Smooth muscle cell (in vitro differentiated cells): ENCODE results near the gene HOXA6. TPM values are rescaled to one million over a fixed set of nuclear protein-coding genes. Genes with fewer than 3 reads are reported as not detected.
A peak's percentile ranks its signal among the peaks of the same experiment; 100 is the strongest.

Source experiments
- DNase-seq: peaks from one replicate; lab custom pipeline; 2025; ENCODE audit not compliant: unreplicated experiment; lab: John Stamatoyannopoulos, UW
- H2AFZ ChIP-seq: fragments of 200-600 bp; sonication (generic); 2 replicates; pipeline ENCODE4 v1.6.0; 2016; ENCODE audit warnings: antibody characterized with exemption, low read depth, mild to moderate bottlenecking
- H3F3A ChIP-seq: fragments of 200-600 bp; sonication (generic); 2 replicates; pipeline ENCODE4 v1.6.0; 2017; ENCODE audit warnings: antibody characterized with exemption, low read depth
- H3K27ac ChIP-seq: fragments of 200-600 bp; sonication (generic); 2 replicates; pipeline ENCODE4 v1.5.1; 2016; ENCODE audit warnings: low read depth, mild to moderate bottlenecking
- H3K27me3 ChIP-seq: fragments of 200-600 bp; sonication (generic); 2 replicates; pipeline ENCODE4 v1.6.1; 2016; ENCODE audit warnings: low read depth, mild to moderate bottlenecking
- H3K36me3 ChIP-seq: fragments of 200-600 bp; sonication (generic); 2 replicates; pipeline ENCODE4 v1.5.1; 2016; ENCODE audit warnings: low read depth
- H3K4me1 ChIP-seq: fragments of 200-600 bp; sonication (generic); 2 replicates; pipeline ENCODE4 v1.5.1; 2016; ENCODE audit warnings: low read depth
- H3K4me2 ChIP-seq: fragments of 200-600 bp; sonication (generic); 2 replicates; pipeline ENCODE4 v1.6.0; 2016; ENCODE audit warnings: mild to moderate bottlenecking
- H3K4me3 ChIP-seq: fragments of 200-600 bp; sonication (generic); 2 replicates; pipeline ENCODE4 v1.5.1; 2016; ENCODE audit warnings: mild to moderate bottlenecking
- H3K79me2 ChIP-seq: fragments of 200-600 bp; sonication (generic); 2 replicates; pipeline ENCODE4 v1.6.0; 2016; ENCODE audit warnings: low read depth, mild to moderate bottlenecking
- H3K9ac ChIP-seq: fragments of 200-600 bp; sonication (generic); 2 replicates; pipeline ENCODE4 v1.6.0; 2016; ENCODE audit warnings: low read depth
- H3K9me3 ChIP-seq: fragments of 200-600 bp; sonication (generic); replicated peaks from 2 replicates; pipeline ENCODE4 v1.5.1; 2016; ENCODE audit warnings: low read depth
- H4K20me1 ChIP-seq: fragments of 200-600 bp; sonication (generic); 2 replicates; pipeline ENCODE4 v1.6.0; 2016; ENCODE audit warnings: low read depth
- CTCF ChIP-seq: fragments of 200-600 bp; sonication (generic); IDR thresholded peaks from 2 replicates; pipeline ENCODE4 v1.5.1; 2017; ENCODE audit warnings: borderline replicate concordance, mild to moderate bottlenecking, antibody characterized with exemption; ENCODE audit not compliant: insufficient read depth, poor library complexity, severe bottlenecking
- WGBS: methylation state at CpG from one replicate; pipeline ENCODE4 v1.1.7; 2016; ENCODE audit warnings: low lambda C conversion rate; 5-methylcytosine and 5-hydroxymethylcytosine counted together
- polyA plus RNA-seq: library from polyadenylated mRNA; unstranded; fragments of >200 nt; fragmentation: Nextera tagmentation; extraction: Ambion mirVana; gene quantifications from 2 replicates; pipeline ENCODE4 v1.2.1, GENCODE V29; 2016
- total RNA-seq: library from RNA; depleted of rRNA; stranded (reverse); fragments of >200 nt; gene quantifications from 2 replicates; pipeline ENCODE4 v1.2.3, GENCODE V29; 2014

Gene HOXA6
- total and polyA plus RNA-seq, 2 experiments from 2014 or later, result 0.56 to 0.58 TPM

DNA sequence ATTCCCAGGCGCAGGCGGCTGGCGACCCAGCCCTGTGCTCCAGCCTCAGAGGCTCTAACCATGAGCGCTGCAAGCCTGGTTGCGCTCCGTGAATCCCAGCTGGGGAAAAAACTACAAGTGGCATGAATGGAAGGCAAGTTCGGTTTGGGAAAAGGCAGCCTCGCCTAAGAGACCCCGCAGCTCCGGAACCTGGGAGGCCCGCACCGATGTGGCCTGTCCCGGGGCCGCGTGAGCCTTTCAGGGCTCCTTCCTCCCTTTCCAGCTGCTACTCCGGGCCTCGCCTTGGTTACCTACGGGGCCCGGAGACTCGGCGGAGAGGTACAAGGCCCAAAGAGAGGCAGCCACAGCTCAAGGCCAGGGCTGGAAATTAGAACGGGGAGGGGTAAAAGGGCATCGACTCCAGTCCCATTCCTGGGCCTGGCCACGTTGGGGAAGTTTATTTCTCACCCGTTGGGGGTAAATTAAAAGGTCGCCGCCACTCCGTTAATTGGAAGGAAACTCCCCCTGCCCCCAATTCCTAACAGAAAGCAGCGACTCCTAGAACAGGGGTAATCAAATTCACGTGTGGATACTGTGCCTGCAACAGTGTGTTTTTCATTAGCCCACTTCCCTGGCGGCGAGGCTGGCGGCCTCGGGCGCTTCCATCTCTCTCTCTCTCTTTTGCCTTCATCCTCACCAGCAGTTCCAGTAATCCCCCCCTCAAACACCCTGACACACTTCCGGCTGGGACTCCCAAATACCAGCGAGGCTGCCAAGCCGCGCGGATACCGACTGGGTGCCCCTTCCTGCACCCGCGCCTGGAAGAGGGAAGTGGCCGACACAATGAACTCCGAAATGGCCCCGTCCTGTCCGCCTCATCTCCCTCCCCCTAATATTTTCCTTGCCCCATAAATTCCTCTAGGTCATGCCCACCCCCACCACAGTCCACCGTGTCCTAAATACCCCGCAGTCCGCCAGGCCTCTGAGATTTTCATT, 19.2 kb upstream of the HOXA6 start:
- Histone ChIP-seq H3K27ac (peak overlapping the region; percentile 95), H3K4me2 (peak overlapping the region; percentile 89), H4K20me1 (peaks cover 18% of the 10 kb centered on the region), H3F3A (peaks cover 7% of the 10 kb centered on the region), H3K27me3 (peaks cover 53% of the 10 kb centered on the region), H3K9me3 (no peaks in the 10 kb centered on the region), H3K9ac (peak overlapping the region; percentile 88), H3K4me3 (peak overlapping the region; percentile 67), H2AFZ (no peak overlapping the region), H3K79me2 (peaks cover 100% of the 10 kb centered on the region), H3K36me3 (no peaks in the 10 kb centered on the region), H3K4me1 (no peaks in the 10 kb centered on the region)
- DNase-seq, result no peak
- TF ChIP-seq CTCF, result no peak
- 8% methylated on average over 50 of the region's 50 CpGs for WGBS

GRCh38 chr7:27165996-27166530, 18.5 kb upstream of the HOXA6 start:
- H4K20me1 ChIP-seq, result peaks cover 11% of the 10 kb centered on the region
- H3K9ac ChIP-seq, result peak overlapping the region; percentile 88
- no peak for TF ChIP-seq CTCF
- no peaks in the 10 kb centered on the region for H3K36me3 ChIP-seq
- H3K4me3 ChIP-seq, result peak overlapping the region; percentile 67
- peak overlapping the region; percentile 76 for H2AFZ ChIP-seq
- no peaks in the 10 kb centered on the region for H3K4me1 ChIP-seq
- H3K4me2 ChIP-seq, result peak overlapping the region; percentile 89
- H3K79me2 ChIP-seq, result peaks cover 93% of the 10 kb centered on the region
- no peaks in the 10 kb centered on the region for H3K9me3 ChIP-seq
- 10% methylated on average over 46 of the region's 46 CpGs for WGBS
- H3K27me3 ChIP-seq, result peaks cover 45% of the 10 kb centered on the region
- H3F3A ChIP-seq, result peaks cover 7% of the 10 kb centered on the region
- DNase-seq, result no peak
- peak overlapping the region; percentile 95 for H3K27ac ChIP-seq

GRCh38 chr7:27165089-27165995, 17.8 kb upstream of the HOXA6 start, which contains the start of gene HOXA9:
TSS of gene HOXA9 (minus strand) at chr7:27165537. CDS start at chr7:27165457, 80 bp downstream.
- Histone ChIP-seq H3F3A (peaks cover 7% of the 10 kb centered on the region), H4K20me1 (peaks cover 6% of the 10 kb centered on the region), H3K9me3 (no peaks in the 10 kb centered on the region), H3K79me2 (peaks cover 86% of the 10 kb centered on the region), H3K27ac (peak within 1 kb of the TSS; percentile 95), H3K4me3 (peak within 1 kb of the TSS; percentile 67), H2AFZ (peak within 1 kb of the TSS; percentile 76), H3K36me3 (no peaks in the 10 kb centered on the region), H3K4me2 (peak within 1 kb of the TSS; percentile 89), H3K4me1 (peaks cover 2% of the 10 kb centered on the region), H3K9ac (peak within 1 kb of the TSS; percentile 88), H3K27me3 (peaks cover 40% of the 10 kb centered on the region)
- TF ChIP-seq CTCF, result no peak
- DNase-seq, result no peak
- WGBS, result 17% methylated on average over 79 of the region's 82 CpGs
